BLaER1 (cell line): ENCODE measurements around the gene EPHX1.

Source experiments
- H3K27ac ChIP-seq: shearing (Covaris generic); formaldehyde crosslinking; 2 replicates; pipeline ENCODE4 v1.8.1; 2022
- H3K27me3 ChIP-seq: shearing (Covaris generic); formaldehyde crosslinking; 2 replicates; pipeline ENCODE4 v1.8.1; 2022
- H3K36me3 ChIP-seq: shearing (Covaris generic); formaldehyde crosslinking; 2 replicates; pipeline ENCODE4 v1.8.1; 2022
- H3K4me1 ChIP-seq: shearing (Covaris generic); formaldehyde crosslinking; 2 replicates; pipeline ENCODE4 v1.8.1; 2022
- H3K4me2 ChIP-seq: shearing (Covaris generic); formaldehyde crosslinking; 2 replicates; pipeline ENCODE4 v1.8.1; 2022
- H3K4me3 ChIP-seq: shearing (Covaris generic); formaldehyde crosslinking; 2 replicates; pipeline ENCODE4 v1.8.1; 2022
- H3K9ac ChIP-seq: shearing (Covaris generic); formaldehyde crosslinking; 2 replicates; pipeline ENCODE4 v1.8.1; 2022
- H3K9me3 ChIP-seq: shearing (Covaris generic); formaldehyde crosslinking; 2 replicates; pipeline ENCODE4 v1.8.1; 2022
- H4K20me1 ChIP-seq: shearing (Covaris generic); formaldehyde crosslinking; 2 replicates; pipeline ENCODE4 v1.8.1; 2022
- Cebpa-rat ChIP-seq: shearing (Covaris generic); IDR thresholded peaks from 2 replicates; pipeline ENCODE4 v1.8.1; 2022

The EPHX1 gene

DNA sequence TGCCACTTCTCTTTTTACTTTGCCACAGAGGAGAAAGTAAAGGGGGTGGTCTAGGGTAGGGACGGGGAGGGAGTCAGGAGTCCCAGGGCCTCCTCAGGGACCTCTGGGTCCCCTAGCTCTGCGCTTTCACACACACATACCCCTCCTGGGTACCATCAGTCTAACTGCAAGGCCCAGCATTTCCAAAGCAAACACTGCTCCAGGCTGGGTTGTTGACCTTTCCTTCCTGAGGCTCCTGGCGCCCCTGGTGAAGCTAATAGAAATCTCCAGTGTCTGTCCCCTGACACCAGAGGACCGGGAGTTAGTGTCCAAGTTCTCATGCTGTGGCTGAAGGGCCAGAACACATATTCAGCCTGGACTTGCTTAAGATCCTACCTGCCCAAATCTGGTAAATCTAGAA lies 68.4 kb downstream of the EPHX1 start:
- Histone ChIP-seq H3K9me3 (no peaks in the 10 kb centered on the region), H3K27me3 (peaks cover 8% of the 10 kb centered on the region), H3K9ac (peak overlapping the region; percentile 50; the same call in 1 of the 2 replicates), H4K20me1 (peaks cover 42% of the 10 kb centered on the region), H3K4me1 (peaks cover 56% of the 10 kb centered on the region), H3K36me3 (peaks cover 46% of the 10 kb centered on the region), H3K4me2 (peak overlapping the region; percentile 98), H3K4me3 (no peak overlapping the region), H3K27ac (peak overlapping the region; percentile 94)
- no peak for TF ChIP-seq Cebpa-rat

- peak overlapping the region; percentile 98 for H3K4me2 ChIP-seq
- H3K4me3 ChIP-seq = peak overlapping the region; percentile 93
- no peaks in the 10 kb centered on the region for H3K9me3 ChIP-seq
- peaks cover 30% of the 10 kb centered on the region for H4K20me1 ChIP-seq
- peak; percentile 45; the same call in 1 of the 2 replicates for TF ChIP-seq Cebpa-rat
- peak overlapping the region; percentile 94 for H3K27ac ChIP-seq
- H3K4me1 ChIP-seq = peaks cover 62% of the 10 kb centered on the region
- peaks cover 33% of the 10 kb centered on the region for H3K36me3 ChIP-seq
- H3K27me3 ChIP-seq = peaks cover 18% of the 10 kb centered on the region
- H3K9ac ChIP-seq = peak overlapping the region; percentile 89
These were observed 69.7 kb downstream of the EPHX1 start for GRCh38 chr1:225879521-225880221.

GRCh38 chr1:225880222-225880588 lies 70.3 kb downstream of the EPHX1 start:
- Histone ChIP-seq H3K9me3 (no peaks in the 10 kb centered on the region), H3K36me3 (peaks cover 27% of the 10 kb centered on the region), H3K27ac (peak overlapping the region; percentile 94), H3K4me3 (peak overlapping the region; percentile 93), H3K4me2 (peak overlapping the region; percentile 98), H3K27me3 (peaks cover 18% of the 10 kb centered on the region), H3K4me1 (peaks cover 62% of the 10 kb centered on the region), H3K9ac (peak overlapping the region; percentile 89), H4K20me1 (peaks cover 25% of the 10 kb centered on the region)
- TF ChIP-seq Cebpa-rat = no peak

DNA sequence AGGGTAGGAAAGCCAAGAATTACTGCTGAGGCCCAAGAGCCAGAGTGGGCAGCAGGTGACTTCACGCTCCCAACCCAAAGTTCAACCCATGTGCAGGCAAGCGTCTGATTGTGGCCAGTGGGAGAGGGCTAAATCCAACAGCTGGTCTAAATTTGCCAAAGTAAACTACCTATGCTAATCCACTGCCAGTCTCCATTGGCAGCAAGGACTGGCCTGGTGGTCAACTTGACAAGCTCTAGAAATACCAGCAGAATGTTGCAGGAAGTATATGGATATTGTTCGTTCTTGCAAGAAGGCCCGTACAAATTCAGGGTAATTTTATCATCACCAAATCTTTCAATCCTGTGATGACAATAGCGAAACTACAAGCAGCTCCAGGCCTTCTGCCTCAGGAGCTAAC lies 70.7 kb downstream of the EPHX1 start:
- Histone ChIP-seq H3K27me3 (peaks cover 18% of the 10 kb centered on the region), H3K36me3 (peaks cover 23% of the 10 kb centered on the region), H3K9ac (peak overlapping the region; percentile 89), H3K9me3 (no peaks in the 10 kb centered on the region), H3K4me1 (peaks cover 62% of the 10 kb centered on the region), H4K20me1 (peaks cover 24% of the 10 kb centered on the region), H3K4me2 (peak overlapping the region; percentile 98), H3K27ac (peak overlapping the region; percentile 94), H3K4me3 (peak overlapping the region; percentile 93)
- TF ChIP-seq Cebpa-rat = no peak

GRCh38 chr1:225881081-225881958 lies 71.4 kb downstream of the EPHX1 start:
- TF ChIP-seq Cebpa-rat = no peak
- Histone ChIP-seq H4K20me1 (peaks cover 24% of the 10 kb centered on the region), H3K9me3 (no peaks in the 10 kb centered on the region), H3K4me1 (peaks cover 62% of the 10 kb centered on the region), H3K4me3 (peak overlapping the region; percentile 93), H3K27ac (peak overlapping the region; percentile 94), H3K36me3 (peaks cover 16% of the 10 kb centered on the region), H3K4me2 (peak overlapping the region; percentile 98), H3K27me3 (peaks cover 19% of the 10 kb centered on the region), H3K9ac (peak overlapping the region; percentile 89)

DNA sequence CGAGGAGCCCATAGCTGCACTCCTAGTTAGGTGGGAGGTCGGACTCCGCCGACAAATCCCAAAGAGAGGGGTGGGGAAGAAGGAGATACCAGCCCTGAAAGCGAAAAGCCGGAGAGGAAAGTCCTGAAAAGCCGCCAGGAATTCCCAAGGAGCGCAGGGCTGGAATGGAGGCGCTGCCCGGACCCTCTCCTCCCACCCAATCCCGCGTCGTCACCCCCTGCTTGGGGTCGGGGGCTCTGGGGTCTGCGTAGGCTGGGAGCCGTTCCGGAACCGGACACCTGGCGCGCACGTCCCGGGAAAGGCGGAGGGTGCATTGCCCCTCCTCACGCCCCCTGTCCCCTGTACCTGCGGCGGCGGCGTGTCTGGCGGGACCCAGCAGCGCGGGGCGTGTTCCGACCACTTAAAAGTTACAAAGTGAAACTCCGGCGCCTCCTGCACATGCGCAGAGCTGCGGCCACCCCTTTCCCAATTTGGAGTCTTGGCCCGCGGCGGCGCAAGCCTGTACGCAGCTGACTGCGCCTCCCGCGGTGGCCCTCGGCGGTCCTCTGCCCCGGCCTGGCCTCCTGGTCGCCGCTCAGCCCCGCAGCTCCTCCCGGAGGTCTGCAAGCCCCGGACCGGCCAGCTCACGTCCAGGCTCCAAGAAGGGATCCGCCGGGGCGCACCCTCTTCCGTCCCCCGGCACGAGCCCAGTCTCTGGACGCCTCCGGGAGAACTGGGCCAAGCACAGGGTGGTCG lies 72.2 kb downstream of the EPHX1 start, which contains the start of gene TMEM63A:
TMEM63A (minus strand) TSS at position 422 of the 735 bp plus-strand sequence. CDS start 4,800 bp downstream, outside the sequence.
- Histone ChIP-seq H4K20me1 (peaks cover 21% of the 10 kb centered on the region), H3K27ac (peak within 1 kb of the TSS; percentile 94), H3K9ac (peak within 1 kb of the TSS; percentile 89), H3K4me1 (peaks cover 57% of the 10 kb centered on the region), H3K4me2 (peak within 1 kb of the TSS; percentile 98), H3K36me3 (peaks cover 8% of the 10 kb centered on the region), H3K9me3 (no peaks in the 10 kb centered on the region), H3K4me3 (peak within 1 kb of the TSS; percentile 93), H3K27me3 (peaks cover 27% of the 10 kb centered on the region)
- no peak for TF ChIP-seq Cebpa-rat

DNA sequence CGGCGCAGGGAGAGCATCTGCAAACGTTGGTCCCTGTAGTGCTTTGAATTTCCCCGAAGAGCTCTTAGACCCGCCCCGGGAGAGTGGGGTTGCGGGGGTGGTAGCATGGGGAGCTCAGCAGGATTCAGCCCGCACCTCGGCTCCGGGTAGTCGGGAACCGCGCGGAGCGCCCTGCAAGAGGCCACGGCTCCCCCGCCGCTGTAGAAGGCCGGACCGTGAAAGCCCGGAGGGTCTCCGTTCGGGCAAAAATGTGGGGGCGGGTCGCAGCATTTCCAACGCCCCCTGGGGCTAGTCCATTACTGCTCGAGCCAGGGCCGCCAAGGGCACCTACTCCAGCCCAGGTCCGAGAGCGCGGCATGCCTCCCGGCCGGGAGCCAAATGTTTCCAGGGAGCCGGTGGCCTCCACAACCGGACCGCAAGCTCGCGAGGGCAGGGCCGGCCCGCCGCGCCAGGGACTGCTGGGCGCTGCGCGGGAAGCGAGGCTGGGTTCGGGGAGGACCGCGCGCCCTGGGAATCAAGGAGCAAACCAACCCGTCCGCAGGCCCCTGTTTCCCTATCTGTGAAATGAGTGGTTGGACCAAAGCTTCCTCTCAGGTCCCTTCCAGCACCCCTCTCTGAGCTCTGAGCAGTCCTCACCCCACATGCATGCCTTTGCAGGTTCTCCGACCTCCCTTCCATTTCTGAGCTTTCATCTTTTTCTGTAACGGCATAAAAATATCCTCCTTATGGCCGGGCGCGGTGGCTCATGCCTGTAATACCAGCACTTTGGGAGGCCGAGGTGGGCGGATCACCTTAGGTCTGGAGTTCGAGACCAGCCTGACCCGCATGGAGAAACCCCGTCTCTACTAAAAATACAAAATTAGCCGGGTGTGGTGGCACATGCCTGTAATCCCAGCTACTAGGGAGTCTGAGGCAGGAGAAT lies 73.0 kb downstream of the EPHX1 start:
- Histone ChIP-seq H3K4me3 (peak overlapping the region; percentile 93), H3K9me3 (no peaks in the 10 kb centered on the region), H4K20me1 (peaks cover 13% of the 10 kb centered on the region), H3K36me3 (no peaks in the 10 kb centered on the region), H3K27ac (peak overlapping the region; percentile 94), H3K27me3 (peaks cover 30% of the 10 kb centered on the region), H3K4me2 (peak overlapping the region; percentile 98), H3K9ac (peak overlapping the region; percentile 89), H3K4me1 (peaks cover 49% of the 10 kb centered on the region)
- no peak for TF ChIP-seq Cebpa-rat

DNA sequence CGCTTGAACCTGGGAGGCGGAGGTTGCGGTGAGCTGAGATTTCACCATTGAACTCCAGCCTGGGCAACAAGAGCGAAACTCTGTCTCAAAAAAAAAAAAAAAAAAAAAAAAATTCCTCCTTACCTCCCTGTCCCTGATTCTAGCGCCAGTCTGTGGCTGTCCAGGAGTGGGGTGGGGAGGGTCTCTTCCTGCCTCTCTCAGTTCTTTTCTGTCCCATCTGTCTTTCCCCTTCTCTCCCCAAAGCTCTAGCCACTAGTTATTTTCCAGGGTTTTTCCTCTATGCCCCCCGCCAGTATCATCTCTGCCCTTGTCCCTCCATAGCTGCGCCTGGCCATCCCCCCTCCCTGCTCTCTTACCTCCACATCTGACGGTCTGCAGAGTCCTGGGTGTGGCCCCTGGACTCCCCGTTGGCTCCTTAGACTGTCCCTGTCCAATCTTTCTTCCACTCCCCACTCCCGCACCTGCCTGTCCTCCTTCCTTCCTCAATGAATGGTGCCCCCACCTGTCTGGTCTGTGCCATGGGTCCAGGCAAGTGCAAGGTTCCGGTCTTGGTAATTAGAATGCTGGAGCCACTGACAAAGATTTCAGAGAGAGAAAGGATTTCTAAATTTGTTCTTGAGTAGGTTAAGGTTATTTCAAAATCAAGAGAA lies 73.8 kb downstream of the EPHX1 start:
- Histone ChIP-seq H3K4me3 (peak overlapping the region; percentile 93; the same call in 1 of the 2 replicates), H3K4me1 (peaks cover 48% of the 10 kb centered on the region), H3K9me3 (no peaks in the 10 kb centered on the region), H3K27ac (no peak overlapping the region), H3K9ac (no peak overlapping the region), H3K4me2 (peak overlapping the region; percentile 98), H3K36me3 (no peaks in the 10 kb centered on the region), H4K20me1 (peaks cover 6% of the 10 kb centered on the region), H3K27me3 (peaks cover 30% of the 10 kb centered on the region)
- no peak for TF ChIP-seq Cebpa-rat
